Vagina (tissue), 2 donors: ENCODE results near the gene L2HGDH.

Experiments used
- POLR2A ChIP-seq, 2 donors: fragments of 450-650 bp; IDR thresholded peaks; one replicate each; pipeline ENCODE4 v1.6.1; 2017; ENCODE audit warnings: antibody characterized with exemption in 2 of 2, mild to moderate bottlenecking in 2 of 2, moderate library complexity in 2 of 2
- POLR2AphosphoS5 ChIP-seq, 2 donors: sonication (generic); formaldehyde crosslinking; IDR thresholded peaks; one replicate each; pipeline ENCODE4 v1.9.0; 2017; ENCODE audit warnings: antibody characterized with exemption in 2 of 2, mild to moderate bottlenecking in 2 of 2, low read depth in 1 of 2; ENCODE audit not compliant: insufficient read depth in 1 of 2
- TF ChIP-seq, protein P1 (sequence below), 3 experiments: fragments of 450-650 bp in 2 of 3; fragments of 200-600 bp in 1 of 3; sonication (generic) in 1 of 3; IDR thresholded peaks; one replicate each; pipeline ENCODE4 v1.5.1; 2017 to 2019; ENCODE audit warnings: antibody characterized with exemption in 3 of 3, mild to moderate bottlenecking in 2 of 3, moderate library complexity in 2 of 3

DNA sequence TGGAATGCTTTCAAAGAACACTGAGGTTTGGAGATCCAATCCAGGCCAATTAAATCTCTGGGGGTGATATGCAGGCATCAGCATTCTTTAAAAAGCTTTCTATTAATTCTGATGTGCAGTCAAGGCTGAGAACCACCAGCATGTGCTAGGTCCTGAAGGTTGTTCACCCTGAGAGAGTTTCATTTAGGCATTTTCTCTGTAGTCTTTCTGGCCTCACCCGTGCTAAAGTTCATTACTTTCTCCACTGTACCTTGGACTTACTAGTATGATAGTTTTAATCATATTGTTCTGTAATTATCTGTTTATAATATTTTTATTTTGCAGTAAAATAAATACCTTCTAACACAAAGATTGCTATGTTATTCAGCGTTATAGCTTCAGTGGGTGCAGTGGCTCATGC, 113.5 kb downstream of the L2HGDH start:
- TF ChIP-seq, protein P1, sequence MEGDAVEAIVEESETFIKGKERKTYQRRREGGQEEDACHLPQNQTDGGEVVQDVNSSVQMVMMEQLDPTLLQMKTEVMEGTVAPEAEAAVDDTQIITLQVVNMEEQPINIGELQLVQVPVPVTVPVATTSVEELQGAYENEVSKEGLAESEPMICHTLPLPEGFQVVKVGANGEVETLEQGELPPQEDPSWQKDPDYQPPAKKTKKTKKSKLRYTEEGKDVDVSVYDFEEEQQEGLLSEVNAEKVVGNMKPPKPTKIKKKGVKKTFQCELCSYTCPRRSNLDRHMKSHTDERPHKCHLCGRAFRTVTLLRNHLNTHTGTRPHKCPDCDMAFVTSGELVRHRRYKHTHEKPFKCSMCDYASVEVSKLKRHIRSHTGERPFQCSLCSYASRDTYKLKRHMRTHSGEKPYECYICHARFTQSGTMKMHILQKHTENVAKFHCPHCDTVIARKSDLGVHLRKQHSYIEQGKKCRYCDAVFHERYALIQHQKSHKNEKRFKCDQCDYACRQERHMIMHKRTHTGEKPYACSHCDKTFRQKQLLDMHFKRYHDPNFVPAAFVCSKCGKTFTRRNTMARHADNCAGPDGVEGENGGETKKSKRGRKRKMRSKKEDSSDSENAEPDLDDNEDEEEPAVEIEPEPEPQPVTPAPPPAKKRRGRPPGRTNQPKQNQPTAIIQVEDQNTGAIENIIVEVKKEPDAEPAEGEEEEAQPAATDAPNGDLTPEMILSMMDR (IDR thresholded peaks at IDR 0.05) = no peak
- no peak for TF ChIP-seq POLR2A (IDR thresholded peaks at IDR 0.05)
- TF ChIP-seq POLR2AphosphoS5 (IDR thresholded peaks at IDR 0.05; ENCODE audit: insufficient read depth in 1 of 2, low read depth in 1 of 2) = no peak
